Muscle layer of colon (tissue), 2 donors: ENCODE data around the gene SNX5.

Source experiments
- H3K27ac ChIP-seq: one replicate; pipeline ENCODE4 v1.7.0; 2013; ENCODE audit warnings: low read depth, mild to moderate bottlenecking, low read length, moderate library complexity
- H3K27me3 ChIP-seq, 2 donors: one replicate each; pipeline ENCODE4 v1.7.0; 2013; ENCODE audit warnings: low read length in 2 of 2, mild to moderate bottlenecking in 2 of 2; ENCODE audit not compliant: insufficient read depth in 2 of 2, control insufficient read depth in 1 of 2
- H3K36me3 ChIP-seq: one replicate; pipeline ENCODE4 v1.7.0; 2013; ENCODE audit warnings: mild to moderate bottlenecking, low read length; ENCODE audit not compliant: insufficient read depth
- H3K4me1 ChIP-seq: one replicate; pipeline ENCODE4 v1.7.0; 2013; ENCODE audit warnings: mild to moderate bottlenecking, low read length; ENCODE audit not compliant: insufficient read depth
- H3K4me3 ChIP-seq, 2 donors: one replicate each; pipeline ENCODE4 v1.7.0; 2013; ENCODE audit warnings: low read length in 2 of 2, low read depth in 1 of 2, mild to moderate bottlenecking in 1 of 2, moderate library complexity in 1 of 2
- H3K9ac ChIP-seq: one replicate; pipeline ENCODE4 v1.7.0; 2013; ENCODE audit warnings: low read length
- H3K9me3 ChIP-seq: one replicate; pipeline ENCODE4 v1.7.0; 2013; ENCODE audit warnings: mild to moderate bottlenecking, low read length
- donor health status: abdominal sarcoma.
- donor health status: Adenocarcinoma of cecum.

The SNX5 gene

GRCh38 chr20:17898548-17898994 lies 70.0 kb downstream of the SNX5 start:
- H3K9ac ChIP-seq, result no peak overlapping the region
- peaks cover 14% of the 10 kb centered on the region for H3K4me1 ChIP-seq
- H3K36me3 ChIP-seq, result no peaks in the 10 kb centered on the region
- H3K9me3 ChIP-seq, result no peaks in the 10 kb centered on the region
- H3K27me3 ChIP-seq, result no peaks in the 10 kb centered on the region
- H3K4me3 ChIP-seq, result no peak overlapping the region
- no peak overlapping the region for H3K27ac ChIP-seq

- no peaks in the 10 kb centered on the region for H3K36me3 ChIP-seq
- no peak overlapping the region for H3K9ac ChIP-seq
- H3K27ac ChIP-seq, result no peak overlapping the region
- no peaks in the 10 kb centered on the region for H3K27me3 ChIP-seq
- no peaks in the 10 kb centered on the region for H3K9me3 ChIP-seq
- peaks cover 17% of the 10 kb centered on the region for H3K4me1 ChIP-seq
- H3K4me3 ChIP-seq, result no peak overlapping the region
These were observed 70.9 kb downstream of the SNX5 start for GRCh38 chr20:17897566-17898307.

GRCh38 chr20:17896771-17897369 lies 71.7 kb downstream of the SNX5 start:
- Histone ChIP-seq H3K4me3 (no peak overlapping the region), H3K36me3 (no peaks in the 10 kb centered on the region), H3K9me3 (no peaks in the 10 kb centered on the region), H3K4me1 (peaks cover 18% of the 10 kb centered on the region), H3K9ac (no peak overlapping the region), H3K27ac (peak overlapping the region; percentile 67), H3K27me3 (no peaks in the 10 kb centered on the region)

GRCh38 chr20:17896193-17896723 lies 72.3 kb downstream of the SNX5 start:
- Histone ChIP-seq H3K4me1 (peaks cover 18% of the 10 kb centered on the region), H3K27me3 (no peaks in the 10 kb centered on the region), H3K9me3 (no peaks in the 10 kb centered on the region), H3K27ac (peak overlapping the region; percentile 67), H3K9ac (peak overlapping the region; percentile 52), H3K36me3 (no peaks in the 10 kb centered on the region), H3K4me3 (peak overlapping the region; percentile 30 to 58)

GRCh38 chr20:17895641-17896171 lies 72.9 kb downstream of the SNX5 start:
- H3K36me3 ChIP-seq, result no peaks in the 10 kb centered on the region
- H3K27ac ChIP-seq, result peak overlapping the region; percentile 67
- no peaks in the 10 kb centered on the region for H3K27me3 ChIP-seq
- peak overlapping the region; percentile 30 to 58 for H3K4me3 ChIP-seq
- peak overlapping the region; percentile 52 for H3K9ac ChIP-seq
- H3K9me3 ChIP-seq, result no peaks in the 10 kb centered on the region
- H3K4me1 ChIP-seq, result peaks cover 18% of the 10 kb centered on the region

GRCh38 chr20:17893445-17893844 lies 75.1 kb downstream of the SNX5 start:
- H3K9me3 ChIP-seq, result no peaks in the 10 kb centered on the region
- H3K27ac ChIP-seq, result no peak overlapping the region
- H3K4me1 ChIP-seq, result peaks cover 18% of the 10 kb centered on the region

GRCh38 chr20:17892189-17892938 lies 76.2 kb downstream of the SNX5 start:
- no peak overlapping the region for H3K9ac ChIP-seq
- H3K36me3 ChIP-seq, result no peaks in the 10 kb centered on the region
- no peaks in the 10 kb centered on the region for H3K9me3 ChIP-seq
- no peak overlapping the region for H3K4me3 ChIP-seq
- peaks cover 18% of the 10 kb centered on the region for H3K4me1 ChIP-seq
- no peak overlapping the region for H3K27ac ChIP-seq
- no peaks in the 10 kb centered on the region for H3K27me3 ChIP-seq

More at GRCh38 chr20:17893445-17893844, 75.1 kb downstream of the SNX5 start:
- H3K4me3 ChIP-seq, result no peak overlapping the region
- no peaks in the 10 kb centered on the region for H3K36me3 ChIP-seq
- no peaks in the 10 kb centered on the region for H3K27me3 ChIP-seq
- H3K9ac ChIP-seq, result no peak overlapping the region
